ENCODE results near the gene NFIB. TPM values are rescaled to one million over a fixed set of nuclear protein-coding genes. Genes with fewer than 3 reads are reported as not detected.

The NFIB gene
- total and polyA plus RNA-seq, 4 experiments from 2014 or later = not detected

- H3K9me3 ChIP-seq (ENCODE audit: control insufficient read depth in 1 of 2, low read length in 2 of 2) = no peaks in the 10 kb centered on the region
- POLR2A ChIA-PET (ENCODE audit: partially characterized antibody) = no interaction called here
Measured at GRCh38 chr9:14228602-14229001, 85.3 kb downstream of the NFIB start.

GRCh38 chr9:14226855-14227532 is 86.9 kb downstream of the NFIB start:
- H3K36me3 ChIP-seq (ENCODE audit: insufficient read depth, low read length) = no peaks in the 10 kb centered on the region
- no peaks in the 10 kb centered on the region for H3K9me3 ChIP-seq (ENCODE audit: control insufficient read depth in 1 of 2, low read length in 2 of 2)
- H3K4me3 Mint-ChIP-seq = no peak overlapping the region
- DNase-seq = no peak
- H3K27me3 ChIP-seq (ENCODE audit: insufficient read depth, low read length) = no peaks in the 10 kb centered on the region
- H3K4me1 Mint-ChIP-seq = no peaks in the 10 kb centered on the region
- intact Hi-C loops (cut with micrococcal nuclease) = no loop called here
- ChIA-PET POLR2A (ENCODE audit: partially characterized antibody) (no interaction called here), CTCF (ENCODE audit: partially characterized antibody) (no interaction called here)
- no peak overlapping the region for H3K27ac Mint-ChIP-seq
- peaks cover 0 to 3% (median 0%) of the 10 kb centered on the region in 8 donors for H3K9me3 Mint-ChIP-seq
- no peak overlapping the region for H3K4me3 ChIP-seq (ENCODE audit: low read length in 2 of 2)
- H3K27ac ChIP-seq (ENCODE audit: low read depth, low read length) = no peak overlapping the region
- H3K36me3 Mint-ChIP-seq = no peaks in the 10 kb centered on the region
- peaks cover 0 to 3% of the 10 kb centered on the region in 2 donors for H3K27me3 Mint-ChIP-seq
- no peaks in the 10 kb centered on the region for H3K4me1 ChIP-seq (ENCODE audit: insufficient read depth, low read length)

More at GRCh38 chr9:14228602-14229001, 85.3 kb downstream of the NFIB start:
- Mint-ChIP-seq H3K27ac (no peak overlapping the region), H3K27me3 (no peaks in the 10 kb centered on the region), H3K9me3 (peaks cover 0 to 2% (median 0%) of the 10 kb centered on the region in 8 donors), H3K36me3 (no peaks in the 10 kb centered on the region), H3K4me3 (no peak overlapping the region), H3K4me1 (no peaks in the 10 kb centered on the region)
- intact Hi-C loops (cut with micrococcal nuclease) = no loop called here
- no peak overlapping the region for H3K4me3 ChIP-seq (ENCODE audit: low read length in 2 of 2)
- no peaks in the 10 kb centered on the region for H3K36me3 ChIP-seq (ENCODE audit: insufficient read depth, low read length)
- H3K27ac ChIP-seq (ENCODE audit: low read depth, low read length) = no peak overlapping the region
- CTCF ChIA-PET (ENCODE audit: partially characterized antibody) = no interaction called here
- H3K27me3 ChIP-seq (ENCODE audit: insufficient read depth, low read length) = no peaks in the 10 kb centered on the region
- DNase-seq = no peak
- H3K4me1 ChIP-seq (ENCODE audit: insufficient read depth, low read length) = no peaks in the 10 kb centered on the region

GRCh38 chr9:14223081-14223480 is 90.9 kb downstream of the NFIB start:
- no peak overlapping the region for H3K27ac Mint-ChIP-seq
- H3K27me3 ChIP-seq (ENCODE audit: insufficient read depth, low read length) = no peaks in the 10 kb centered on the region
- no peak overlapping the region for H3K27ac ChIP-seq (ENCODE audit: low read depth, low read length)
- no peaks in the 10 kb centered on the region for H3K4me1 Mint-ChIP-seq
- H3K9me3 ChIP-seq (ENCODE audit: control insufficient read depth in 1 of 2, low read length in 2 of 2) = no peaks in the 10 kb centered on the region
- H3K9me3 Mint-ChIP-seq = peaks cover 0 to 3% (median 0%) of the 10 kb centered on the region in 8 donors
- H3K4me3 ChIP-seq (ENCODE audit: low read length in 2 of 2) = no peak overlapping the region
- H3K36me3 ChIP-seq (ENCODE audit: insufficient read depth, low read length) = no peaks in the 10 kb centered on the region
- peaks cover 0 to 6% of the 10 kb centered on the region in 2 donors for H3K27me3 Mint-ChIP-seq
- CTCF ChIA-PET (ENCODE audit: partially characterized antibody) = no interaction called here
- H3K36me3 Mint-ChIP-seq = no peaks in the 10 kb centered on the region
- no peak overlapping the region for H3K4me3 Mint-ChIP-seq
- intact Hi-C loops (cut with micrococcal nuclease) = no loop called here
- no peak for DNase-seq
- H3K4me1 ChIP-seq (ENCODE audit: insufficient read depth, low read length) = no peaks in the 10 kb centered on the region
- POLR2A ChIA-PET (ENCODE audit: partially characterized antibody) = no interaction called here

GRCh38 chr9:14222149-14222835 is 91.6 kb downstream of the NFIB start:
- Histone ChIP-seq H3K9me3 (ENCODE audit: control insufficient read depth in 1 of 2, low read length in 2 of 2) (no peaks in the 10 kb centered on the region), H3K27ac (ENCODE audit: low read depth, low read length) (no peak overlapping the region), H3K4me1 (ENCODE audit: insufficient read depth, low read length) (no peaks in the 10 kb centered on the region), H3K36me3 (ENCODE audit: insufficient read depth, low read length) (no peaks in the 10 kb centered on the region), H3K27me3 (ENCODE audit: insufficient read depth, low read length) (no peaks in the 10 kb centered on the region), H3K4me3 (ENCODE audit: low read length in 2 of 2) (no peak overlapping the region)
- intact Hi-C loops (cut with micrococcal nuclease) = no loop called here
- no peak overlapping the region for H3K27ac Mint-ChIP-seq
- H3K4me1 Mint-ChIP-seq = no peaks in the 10 kb centered on the region
- peaks cover 0 to 6% of the 10 kb centered on the region in 2 donors for H3K27me3 Mint-ChIP-seq
- no peak for DNase-seq
- ChIA-PET POLR2A (ENCODE audit: partially characterized antibody) (no interaction called here), CTCF (ENCODE audit: partially characterized antibody) (no interaction called here)
- H3K36me3 Mint-ChIP-seq = no peaks in the 10 kb centered on the region
- peaks cover 0 to 3% (median 0%) of the 10 kb centered on the region in 8 donors for H3K9me3 Mint-ChIP-seq
- no peak overlapping the region for H3K4me3 Mint-ChIP-seq

GRCh38 chr9:14221558-14221957 is 92.4 kb downstream of the NFIB start:
- H3K27me3 Mint-ChIP-seq = peaks cover 0 to 6% of the 10 kb centered on the region in 2 donors
- H3K27ac ChIP-seq (ENCODE audit: low read depth, low read length) = no peak overlapping the region
- no peaks in the 10 kb centered on the region for H3K36me3 ChIP-seq (ENCODE audit: insufficient read depth, low read length)
- intact Hi-C loops (cut with micrococcal nuclease) = no loop called here
- CTCF ChIA-PET (ENCODE audit: partially characterized antibody) = no interaction called here
- peaks cover 0 to 3% (median 0%) of the 10 kb centered on the region in 8 donors for H3K9me3 Mint-ChIP-seq
- no peaks in the 10 kb centered on the region for H3K4me1 Mint-ChIP-seq
- H3K36me3 Mint-ChIP-seq = no peaks in the 10 kb centered on the region
- H3K27ac Mint-ChIP-seq = no peak overlapping the region
- H3K27me3 ChIP-seq (ENCODE audit: insufficient read depth, low read length) = no peaks in the 10 kb centered on the region
- POLR2A ChIA-PET (ENCODE audit: partially characterized antibody) = no interaction called here
- DNase-seq = no peak
- H3K4me3 Mint-ChIP-seq = no peak overlapping the region
- H3K4me1 ChIP-seq (ENCODE audit: insufficient read depth, low read length) = no peaks in the 10 kb centered on the region
- no peak overlapping the region for H3K4me3 ChIP-seq (ENCODE audit: low read length in 2 of 2)
- H3K9me3 ChIP-seq (ENCODE audit: control insufficient read depth in 1 of 2, low read length in 2 of 2) = no peaks in the 10 kb centered on the region

- Histone ChIP-seq H3K9me3 (ENCODE audit: control insufficient read depth in 1 of 2, low read length in 2 of 2) (no peaks in the 10 kb centered on the region), H3K27me3 (ENCODE audit: insufficient read depth, low read length) (no peaks in the 10 kb centered on the region), H3K4me1 (ENCODE audit: insufficient read depth, low read length) (no peaks in the 10 kb centered on the region), H3K27ac (ENCODE audit: low read depth, low read length) (no peak overlapping the region), H3K4me3 (ENCODE audit: low read length in 2 of 2) (no peak overlapping the region), H3K36me3 (ENCODE audit: insufficient read depth, low read length) (no peaks in the 10 kb centered on the region)
- peaks cover 0 to 3% (median 0%) of the 10 kb centered on the region in 8 donors for H3K9me3 Mint-ChIP-seq
- peaks cover 0 to 6% of the 10 kb centered on the region in 2 donors for H3K27me3 Mint-ChIP-seq
- ChIA-PET CTCF (ENCODE audit: partially characterized antibody) (no interaction called here), POLR2A (ENCODE audit: partially characterized antibody) (no interaction called here)
- H3K27ac Mint-ChIP-seq = no peak overlapping the region
- DNase-seq = no peak
- no peaks in the 10 kb centered on the region for H3K36me3 Mint-ChIP-seq
- H3K4me3 Mint-ChIP-seq = no peak overlapping the region
- H3K4me1 Mint-ChIP-seq = no peaks in the 10 kb centered on the region
- intact Hi-C loops (cut with micrococcal nuclease) = no loop called here
Measured at GRCh38 chr9:14221119-14221518, 92.8 kb downstream of the NFIB start.

GRCh38 chr9:14220256-14220655 is 93.7 kb downstream of the NFIB start:
- Mint-ChIP-seq H3K27ac (no peak overlapping the region), H3K4me1 (no peaks in the 10 kb centered on the region), H3K36me3 (no peaks in the 10 kb centered on the region), H3K9me3 (peaks cover 0 to 3% (median 0%) of the 10 kb centered on the region in 8 donors), H3K27me3 (peaks cover 0 to 6% of the 10 kb centered on the region in 2 donors), H3K4me3 (no peak overlapping the region)
- ChIA-PET CTCF (ENCODE audit: partially characterized antibody) (no interaction called here), POLR2A (ENCODE audit: partially characterized antibody) (no interaction called here)
- no peak overlapping the region for H3K27ac ChIP-seq (ENCODE audit: low read depth, low read length)
- DNase-seq = no peak
- H3K36me3 ChIP-seq (ENCODE audit: insufficient read depth, low read length) = no peaks in the 10 kb centered on the region
- H3K4me1 ChIP-seq (ENCODE audit: insufficient read depth, low read length) = no peaks in the 10 kb centered on the region
- H3K4me3 ChIP-seq (ENCODE audit: low read length in 2 of 2) = no peak overlapping the region
- no peaks in the 10 kb centered on the region for H3K9me3 ChIP-seq (ENCODE audit: control insufficient read depth in 1 of 2, low read length in 2 of 2)
- no peaks in the 10 kb centered on the region for H3K27me3 ChIP-seq (ENCODE audit: insufficient read depth, low read length)
- intact Hi-C loops (cut with micrococcal nuclease) = no loop called here

Data from CD4-positive, alpha-beta memory T cell (primary cell).